H1 (cell line): ENCODE measurements around the gene SEC22C. TPM values are rescaled to one million over a fixed set of nuclear protein-coding genes. Genes with fewer than 3 reads are reported as not detected.

Experiments
- CTCF ChIA-PET: fragments of 300-600 bp; sonication (Branson Sonifier 250); formaldehyde crosslinking; loops from one replicate; lab custom pipeline; 2021; ENCODE audit not compliant: partially characterized antibody; lab: Charles Lee
- POLR2A ChIA-PET: fragments of 300-600 bp; sonication (Branson Sonifier 250); formaldehyde crosslinking; loops from one replicate; lab custom pipeline; 2021; ENCODE audit warnings: inconsistent platforms; ENCODE audit not compliant: partially characterized antibody; lab: Charles Lee
- DNase-seq, 2 experiments: peaks; one replicate each; pipeline versions ENCODE4 v3.0.0 to v3.0.0-alpha.2; 2010 to 2022; ENCODE audit warnings: low spot score in 2 of 2, low read depth in 1 of 2, mixed read lengths in 1 of 2
- FAIRE-seq: peaks from 2 replicates; lab custom pipeline; 2011; peaks lifted over from hg19 to GRCh38; lab: Jason Lieb, UNC
- H2AFZ ChIP-seq: 2 replicates; pipeline ENCODE4 v1.8.1; 2012; ENCODE audit warnings: low read length, inconsistent platforms
- H2AK5ac ChIP-seq: 2 replicates; pipeline ENCODE4 v1.6.1; 2013; ENCODE audit warnings: low read depth, low read length
- H2BK120ac ChIP-seq: replicated peaks from 2 replicates; pipeline ENCODE3; 2013; ENCODE audit warnings: low read depth, low read length, inconsistent platforms
- H2BK12ac ChIP-seq: 2 replicates; pipeline ENCODE4 v1.6.1; 2013; ENCODE audit warnings: low read depth, low read length
- H2BK15ac ChIP-seq: 2 replicates; pipeline ENCODE4 v1.6.1; 2013; ENCODE audit warnings: low read length
- H2BK20ac ChIP-seq: 2 replicates; pipeline ENCODE4 v1.6.1; 2013; ENCODE audit warnings: low read length
- H2BK5ac ChIP-seq: 2 replicates; pipeline ENCODE4 v1.6.1; 2013; ENCODE audit warnings: low read depth, low read length
- H3K14ac ChIP-seq: 2 replicates; pipeline ENCODE4 v1.6.1; 2013; ENCODE audit warnings: inconsistent platforms; ENCODE audit not compliant: insufficient read length
- H3K18ac ChIP-seq: 2 replicates; pipeline ENCODE4 v1.6.1; 2013; ENCODE audit warnings: low read length; ENCODE audit errors: extremely low read depth
- H3K23ac ChIP-seq: 2 replicates; pipeline ENCODE4 v1.6.1; 2013; ENCODE audit warnings: inconsistent platforms; ENCODE audit not compliant: insufficient read length
- H3K23me2 ChIP-seq: 2 replicates; pipeline ENCODE4 v1.6.1; 2013; ENCODE audit warnings: low read depth, low read length
- H3K27ac ChIP-seq: 2 replicates; pipeline ENCODE4 v1.6.1; 2011; ENCODE audit warnings: low read depth, low read length, inconsistent platforms
- H3K27me3 ChIP-seq, 4 experiments: replicated peaks in 1 of 4; 1 replicate in 1 of 4; 2 replicates in 3 of 4; pipeline versions ENCODE4 v1.6.1 to v1.8.1; 2011 to 2013; ENCODE audit warnings: low read length in 3 of 4, mild to moderate bottlenecking in 3 of 4, inconsistent platforms in 2 of 4, mixed read lengths in 2 of 4, moderate library complexity in 1 of 4; ENCODE audit not compliant: control insufficient read depth in 3 of 4, insufficient read depth in 3 of 4; ENCODE audit errors: extremely low read depth in 1 of 4
- H3K36me3 ChIP-seq, 4 experiments: 2 replicates each; pipeline versions ENCODE4 v1.6.1 to v1.8.1; 2011 to 2013; ENCODE audit warnings: mild to moderate bottlenecking in 4 of 4, low read length in 3 of 4, moderate library complexity in 2 of 4, control low read depth in 1 of 4, inconsistent platforms in 1 of 4; ENCODE audit not compliant: insufficient read depth in 4 of 4, control insufficient read depth in 2 of 4
- H3K4ac ChIP-seq: replicated peaks from 2 replicates; pipeline ENCODE3; 2013; ENCODE audit warnings: low read length, low read depth, mixed read lengths, inconsistent platforms; ENCODE audit not compliant: insufficient read length
- H3K4me1 ChIP-seq, 4 experiments: replicated peaks in 1 of 4; 1 replicate in 1 of 4; 2 replicates in 3 of 4; pipeline versions ENCODE4 v1.6.1 to v1.8.1; 2011 to 2013; ENCODE audit warnings: low read length in 3 of 4, inconsistent platforms in 2 of 4, mixed read lengths in 1 of 4; ENCODE audit not compliant: insufficient read depth in 4 of 4, control insufficient read depth in 3 of 4
- H3K4me2 ChIP-seq, 2 experiments: 2 replicates each; pipeline versions ENCODE4 v1.6.1 to v1.8.1; 2011 to 2013; ENCODE audit warnings: low read depth in 2 of 2, low read length in 2 of 2, control low read depth in 1 of 2, inconsistent platforms in 1 of 2, mild to moderate bottlenecking in 1 of 2; ENCODE audit not compliant: insufficient read depth in 1 of 2
- H3K4me3 ChIP-seq, 4 experiments: fragments of 200-600, 300-600 bp in 1 of 4; sonication (generic), shearing (Covaris generic), sonication (Bioruptor Twin) in 1 of 4; 2 replicates each; pipeline versions ENCODE4 v1.5.1 to v1.8.1; 2011 to 2016; ENCODE audit warnings: low read length in 4 of 4, low read depth in 3 of 4, control low read depth in 2 of 4, inconsistent platforms in 2 of 4, mild to moderate bottlenecking in 2 of 4, mixed read lengths in 1 of 4, moderate library complexity in 1 of 4; ENCODE audit not compliant: insufficient read depth in 2 of 4; ENCODE audit errors: extremely low read depth in 1 of 4
- H3K56ac ChIP-seq: replicated peaks from 2 replicates; pipeline ENCODE3; 2013; ENCODE audit warnings: low read depth, mild to moderate bottlenecking, mixed read lengths, low read length, inconsistent platforms; ENCODE audit not compliant: insufficient read length
- H3K79me1 ChIP-seq: 2 replicates; pipeline ENCODE4 v1.6.1; 2013; ENCODE audit warnings: low read depth, low read length, control low read depth
- H3K79me2 ChIP-seq, 2 experiments: 2 replicates each; pipeline versions ENCODE4 v1.6.1 to v1.8.1; 2012 to 2013; ENCODE audit warnings: low read length in 2 of 2, mild to moderate bottlenecking in 2 of 2, inconsistent platforms in 1 of 2; ENCODE audit not compliant: insufficient read depth in 2 of 2, control insufficient read depth in 1 of 2
- H3K9ac ChIP-seq, 4 experiments: replicated peaks in 1 of 4; 1 replicate in 1 of 4; 2 replicates in 3 of 4; pipeline versions ENCODE4 v1.6.1 to v1.8.1; 2011 to 2013; ENCODE audit warnings: low read depth in 3 of 4, low read length in 3 of 4, control low read depth in 2 of 4, mild to moderate bottlenecking in 2 of 4, moderate library complexity in 2 of 4, inconsistent platforms in 1 of 4; ENCODE audit errors: extremely low read depth in 1 of 4
- H3K9me3 ChIP-seq, 2 experiments: 2 replicates each; pipeline versions ENCODE4 v1.6.1 to v1.8.1; 2012 to 2013; ENCODE audit warnings: mild to moderate bottlenecking in 2 of 2, moderate library complexity in 2 of 2, control low read depth in 1 of 2, inconsistent platforms in 1 of 2, low read depth in 1 of 2, low read length in 1 of 2, mixed read lengths in 1 of 2; ENCODE audit not compliant: insufficient read depth in 2 of 2
- H4K20me1 ChIP-seq, 2 experiments: replicated peaks in 1 of 2; 2 replicates each; pipeline versions ENCODE3 to v1.8.1; 2011 to 2013; ENCODE audit warnings: inconsistent platforms in 2 of 2, low read length in 2 of 2, mild to moderate bottlenecking in 1 of 2; ENCODE audit not compliant: insufficient read depth in 2 of 2, control insufficient read depth in 1 of 2
- H4K5ac ChIP-seq: 2 replicates; pipeline ENCODE4 v1.6.1; 2013; ENCODE audit warnings: low read length, low read depth, mixed read lengths, inconsistent platforms; ENCODE audit not compliant: insufficient read length
- H4K8ac ChIP-seq: 2 replicates; pipeline ENCODE4 v1.8.0; 2013; ENCODE audit warnings: mild to moderate bottlenecking, moderate library complexity, low read length, inconsistent platforms; ENCODE audit not compliant: insufficient read depth; ENCODE audit errors: extremely low read depth
- H4K91ac ChIP-seq: replicated peaks from 2 replicates; pipeline ENCODE3; 2013; ENCODE audit warnings: low read length, mixed read lengths, inconsistent platforms; ENCODE audit not compliant: insufficient read length
- ASH2L ChIP-seq: fragments of 200-600, 300-600 bp; sonication (generic); IDR thresholded peaks from one replicate; pipeline ENCODE4 v1.7.1; 2017; ENCODE audit warnings: low read length
- CEBPB ChIP-seq: IDR thresholded peaks from 2 replicates; pipeline ENCODE4 v1.6.1; 2012; ENCODE audit warnings: low read depth, low read length
- CHD2 ChIP-seq: IDR thresholded peaks from 2 replicates; pipeline ENCODE4 v1.6.1; 2012; ENCODE audit warnings: low read length, improper control_type of control experiment
- EGR1 ChIP-seq: IDR thresholded peaks from 2 replicates; pipeline ENCODE4 v1.6.1; 2011; ENCODE audit warnings: low read depth, low read length, borderline replicate concordance
- PHF8 ChIP-seq: fragments of 200-600 bp; sonication (generic); conservative IDR thresholded peaks from 2 replicates; pipeline ENCODE4 v1.7.1; 2012; ENCODE audit warnings: low read depth, mild to moderate bottlenecking, inconsistent platforms, low read length, moderate library complexity
- POLR2AphosphoS5 ChIP-seq: IDR thresholded peaks from 2 replicates; pipeline ENCODE4 v1.6.1; 2011; ENCODE audit warnings: low read depth, low read length
- SP2 ChIP-seq: IDR thresholded peaks from 2 replicates; pipeline ENCODE4 v1.6.1; 2012; ENCODE audit warnings: mild to moderate bottlenecking, low read length, inconsistent platforms
- SP4 ChIP-seq: IDR thresholded peaks from 2 replicates; pipeline ENCODE4 v1.6.1; 2012; ENCODE audit warnings: low read length, inconsistent platforms
- WGBS, 2 experiments: shearing (Covaris generic) in 1 of 2; methylation state at CpG; one replicate each; pipeline versions ENCODE4 v1.1.6 to v1.1.7; 2013 to 2015; ENCODE audit warnings: low lambda C conversion rate in 2 of 2, mixed read lengths in 2 of 2, inconsistent platforms in 1 of 2, low coverage in 1 of 2, missing lambda C conversion rate in 1 of 2; ENCODE audit not compliant: insufficient replicate concordance in 2 of 2, insufficient coverage in 1 of 2, insufficient read length in 1 of 2; ENCODE audit errors: extremely low coverage in 1 of 2, missing lambda C conversion rate in 1 of 2; 5-methylcytosine and 5-hydroxymethylcytosine counted together
- polyA plus RNA-seq, 7 experiments: library from polyadenylated mRNA; depleted of rRNA in 3 of 7; stranded (reverse) in 5 of 7; unstranded in 2 of 7; fragments of >200 nt in 5 of 7; fragments of 200-250 nt in 2 of 7; gene quantifications; 1 replicate in 5 of 7; 2 replicates in 1 of 7; 4 replicates in 1 of 7; pipeline versions ENCODE4 v1.2.1 to v1.2.3, GENCODE V29; 2011 to 2013; ENCODE audit warnings: missing spikeins in 2 of 7, mixed read lengths in 2 of 7
- total RNA-seq: library from RNA; stranded (reverse); fragmentation: NEBNext Ultra II Directional; extraction: Animal tissue kit (Norgen Biotek cat#: 25700); gene quantifications from 2 replicates; pipeline ENCODE4 v1.2.1, GENCODE V29; 2021
- TF ChIP-seq, protein P1 (sequence below): IDR thresholded peaks from 2 replicates; pipeline ENCODE4 v1.6.1; 2012; ENCODE audit warnings: inconsistent platforms
- TF ChIP-seq, protein P2 (sequence below): IDR thresholded peaks from 2 replicates; pipeline ENCODE4 v1.6.1; 2012; ENCODE audit warnings: low read length, inconsistent platforms

Gene SEC22C
- total and polyA plus RNA-seq, 2 of the 8 experiments (the other 6 are each of a cell fraction or from before 2014, with no cell fraction given) = 23.4 to 38.3 TPM

DNA sequence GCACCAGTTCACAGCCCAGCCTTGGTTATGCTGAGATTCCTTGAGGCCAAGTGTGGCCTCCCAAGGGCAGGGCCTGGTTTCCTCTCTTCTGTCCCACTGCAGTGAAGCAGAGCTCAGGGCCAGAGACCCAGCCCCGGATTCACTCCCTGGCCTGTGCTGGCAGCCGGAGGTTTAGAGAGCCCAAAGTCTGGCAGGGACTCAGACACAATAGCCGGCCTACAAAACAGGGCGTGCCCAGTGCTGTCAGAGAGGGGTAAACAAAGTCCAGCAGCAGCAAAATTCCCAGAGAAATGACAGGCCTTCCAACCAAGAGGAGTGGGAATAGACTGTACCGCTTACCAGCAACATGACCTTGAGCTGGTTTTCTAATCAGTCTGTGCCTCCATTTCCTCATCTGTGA is 65.3 kb downstream of the SEC22C start:
- H3K9me3 ChIP-seq = no peaks in the 10 kb centered on the region
- no peak overlapping the region for H2BK15ac ChIP-seq
- FAIRE-seq (no peak), DNase-seq (no peak)
- no peaks in the 10 kb centered on the region for H3K79me1 ChIP-seq
- no peaks in the 10 kb centered on the region for H3K4me1 ChIP-seq
- no peak overlapping the region for H2BK20ac ChIP-seq
- H2AFZ ChIP-seq = no peak overlapping the region
- no peak overlapping the region for H3K14ac ChIP-seq
- H2AK5ac ChIP-seq = no peak overlapping the region
- H3K27ac ChIP-seq = no peak overlapping the region
- H2BK120ac ChIP-seq = no peak overlapping the region
- H3K4me3 ChIP-seq = no peak overlapping the region
- no peaks in the 10 kb centered on the region for H3K36me3 ChIP-seq
- POLR2A ChIA-PET = interaction anchor here (1.1 to 1.2 kb wide), 2 partner anchors 15 to 17 kb away, joined by 3 to 5 read pairs; no protein-coding TSS in a partner anchor
- no peak overlapping the region for H3K9ac ChIP-seq
- H3K23ac ChIP-seq = no peak overlapping the region
- no peaks in the 10 kb centered on the region for H3K79me2 ChIP-seq
- CTCF ChIA-PET = interaction anchor here (1.2 to 23.3 kb wide), 4 partner anchors 8 to 26 kb away, joined by 3 to 458 read pairs (median 6); no protein-coding TSS in a partner anchor
- no peak overlapping the region; the same call in 1 of the 2 replicates for H3K18ac ChIP-seq
- H4K20me1 ChIP-seq = no peaks in the 10 kb centered on the region
- H3K56ac ChIP-seq = no peak overlapping the region
- no peak overlapping the region for H2BK5ac ChIP-seq
- H4K5ac ChIP-seq = no peak overlapping the region
- H4K8ac ChIP-seq = 0 out of 2 replicates have a peak overlapping the region, but pooled peaks have one; percentile 35
- no peak overlapping the region for H3K4me2 ChIP-seq
- H3K4ac ChIP-seq = no peak overlapping the region
- 83% methylated on average over 5 of the region's 5 CpGs; no CpG with 5 or more reads in 1 of the 2 experiments for WGBS, 2 experiments
- no peaks in the 10 kb centered on the region; the same call in 1 of the 2 replicates for H3K23me2 ChIP-seq
- H4K91ac ChIP-seq = no peak overlapping the region
- H2BK12ac ChIP-seq = no peak overlapping the region
- no peak for TF ChIP-seq POLR2AphosphoS5
- TF ChIP-seq, protein P1, sequence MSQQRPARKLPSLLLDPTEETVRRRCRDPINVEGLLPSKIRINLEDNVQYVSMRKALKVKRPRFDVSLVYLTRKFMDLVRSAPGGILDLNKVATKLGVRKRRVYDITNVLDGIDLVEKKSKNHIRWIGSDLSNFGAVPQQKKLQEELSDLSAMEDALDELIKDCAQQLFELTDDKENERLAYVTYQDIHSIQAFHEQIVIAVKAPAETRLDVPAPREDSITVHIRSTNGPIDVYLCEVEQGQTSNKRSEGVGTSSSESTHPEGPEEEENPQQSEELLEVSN = no peak
- TF ChIP-seq EGR1 = no peak
- TF ChIP-seq CHD2 = no peak
- TF ChIP-seq, protein P2, sequence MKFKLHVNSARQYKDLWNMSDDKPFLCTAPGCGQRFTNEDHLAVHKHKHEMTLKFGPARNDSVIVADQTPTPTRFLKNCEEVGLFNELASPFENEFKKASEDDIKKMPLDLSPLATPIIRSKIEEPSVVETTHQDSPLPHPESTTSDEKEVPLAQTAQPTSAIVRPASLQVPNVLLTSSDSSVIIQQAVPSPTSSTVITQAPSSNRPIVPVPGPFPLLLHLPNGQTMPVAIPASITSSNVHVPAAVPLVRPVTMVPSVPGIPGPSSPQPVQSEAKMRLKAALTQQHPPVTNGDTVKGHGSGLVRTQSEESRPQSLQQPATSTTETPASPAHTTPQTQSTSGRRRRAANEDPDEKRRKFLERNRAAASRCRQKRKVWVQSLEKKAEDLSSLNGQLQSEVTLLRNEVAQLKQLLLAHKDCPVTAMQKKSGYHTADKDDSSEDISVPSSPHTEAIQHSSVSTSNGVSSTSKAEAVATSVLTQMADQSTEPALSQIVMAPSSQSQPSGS = no peak
- TF ChIP-seq CEBPB = no peak
- TF ChIP-seq PHF8 = no peak
- no peak for TF ChIP-seq SP4
- no peak for TF ChIP-seq ASH2L
- TF ChIP-seq SP2 = no peak
- H3K27me3 ChIP-seq = no peaks in the 10 kb centered on the region
